Effector memory CD4-positive, alpha-beta T cell (primary cell): ENCODE measurements around the gene SCRN1.

Experiments used
- DNase-seq, 3 donors: peaks; one replicate each; pipeline ENCODE4 v3.0.0-alpha.2; 2020
- H3K27ac ChIP-seq: 2 replicates; pipeline ENCODE4 v1.7.0; 2013; ENCODE audit warnings: mild to moderate bottlenecking, low read length, moderate library complexity; ENCODE audit not compliant: insufficient read depth, poor library complexity, severe bottlenecking
- H3K27me3 ChIP-seq: replicated peaks from 2 replicates; pipeline ENCODE4 v1.7.0; 2013; ENCODE audit warnings: mild to moderate bottlenecking, low read length; ENCODE audit not compliant: insufficient read depth, control insufficient read depth, poor library complexity, severe bottlenecking
- H3K36me3 ChIP-seq: 2 replicates; pipeline ENCODE4 v1.7.0; 2013; ENCODE audit warnings: mild to moderate bottlenecking, low read length, moderate library complexity; ENCODE audit not compliant: control insufficient read depth, insufficient read depth
- H3K4me1 ChIP-seq: 2 replicates; pipeline ENCODE4 v1.7.0; 2013; ENCODE audit warnings: low read length, mild to moderate bottlenecking; ENCODE audit not compliant: control insufficient read depth, insufficient read depth, poor library complexity, severe bottlenecking
- H3K4me3 ChIP-seq: 2 replicates; pipeline ENCODE4 v1.7.0; 2013; ENCODE audit warnings: low read length, low read depth, mild to moderate bottlenecking; ENCODE audit not compliant: insufficient read depth, poor library complexity, severe bottlenecking
- H3K9me3 ChIP-seq: 2 replicates; pipeline ENCODE4 v1.7.0; 2013; ENCODE audit warnings: mild to moderate bottlenecking, low read length, moderate library complexity; ENCODE audit not compliant: control insufficient read depth
- total RNA-seq, 3 donors: gene quantifications; one replicate each; lab custom pipeline; 2026; lab: John Stamatoyannopoulos, UW

Gene SCRN1
- total RNA-seq = 4.4 to 12.0 (median 6.4) reads per million in 3 donors

GRCh38 chr7:29989257-29989995, at the start of gene SCRN1:
TSS of gene SCRN1 (minus strand) at chr7:29989801. CDS start at chr7:29969067, 20,734 bp downstream.
- no peaks in the 10 kb centered on the region for H3K36me3 ChIP-seq
- H3K4me3 ChIP-seq = peak within 1 kb of the TSS; percentile 74
- peaks cover 2% of the 10 kb centered on the region for H3K4me1 ChIP-seq
- peaks cover 24% of the 10 kb centered on the region for H3K27me3 ChIP-seq
- H3K9me3 ChIP-seq = no peaks in the 10 kb centered on the region
- no peak within 1 kb of the TSS for H3K27ac ChIP-seq
- DNase-seq = no peak

- Histone ChIP-seq H3K36me3 (no peaks in the 10 kb centered on the region), H3K27me3 (no peaks in the 10 kb centered on the region), H3K4me3 (no peak overlapping the region), H3K9me3 (no peaks in the 10 kb centered on the region), H3K4me1 (no peaks in the 10 kb centered on the region), H3K27ac (no peak overlapping the region)
- DNase-seq = no peak
Observed at GRCh38 chr7:30038196-30038980, 48.8 kb upstream of the SCRN1 start.

- no peaks in the 10 kb centered on the region for H3K4me1 ChIP-seq
- H3K4me3 ChIP-seq = no peak overlapping the region
- H3K27ac ChIP-seq = no peak overlapping the region
- H3K9me3 ChIP-seq = no peaks in the 10 kb centered on the region
- no peak for DNase-seq
- no peaks in the 10 kb centered on the region for H3K27me3 ChIP-seq
- no peaks in the 10 kb centered on the region for H3K36me3 ChIP-seq
Observed at GRCh38 chr7:30036220-30036619, 46.6 kb upstream of the SCRN1 start.

GRCh38 chr7:30034501-30034900, 44.9 kb upstream of the SCRN1 start:
- H3K4me3 ChIP-seq = no peak overlapping the region
- peaks cover 4% of the 10 kb centered on the region for H3K4me1 ChIP-seq
- H3K27me3 ChIP-seq = no peaks in the 10 kb centered on the region
- no peaks in the 10 kb centered on the region for H3K9me3 ChIP-seq
- DNase-seq = no peak
- no peak overlapping the region for H3K27ac ChIP-seq
- H3K36me3 ChIP-seq = no peaks in the 10 kb centered on the region

GRCh38 chr7:30032310-30033125, 42.9 kb upstream of the SCRN1 start:
- H3K27ac ChIP-seq = no peak overlapping the region
- no peaks in the 10 kb centered on the region for H3K27me3 ChIP-seq
- no peaks in the 10 kb centered on the region for H3K9me3 ChIP-seq
- no peak for DNase-seq
- H3K36me3 ChIP-seq = no peaks in the 10 kb centered on the region
- peaks cover 4% of the 10 kb centered on the region for H3K4me1 ChIP-seq
- H3K4me3 ChIP-seq = no peak overlapping the region

- no peaks in the 10 kb centered on the region for H3K27me3 ChIP-seq
- H3K9me3 ChIP-seq = no peaks in the 10 kb centered on the region
- H3K27ac ChIP-seq = no peak overlapping the region
- peaks cover 16% of the 10 kb centered on the region for H3K4me1 ChIP-seq
- H3K36me3 ChIP-seq = no peaks in the 10 kb centered on the region
- peak overlapping the region; percentile 74 for H3K4me3 ChIP-seq
- no peak for DNase-seq
Observed at GRCh38 chr7:30029696-30030095, 40.1 kb upstream of the SCRN1 start.

GRCh38 chr7:30028749-30029635, 39.4 kb upstream of the SCRN1 start:
- Histone ChIP-seq H3K4me3 (peak overlapping the region; percentile 74), H3K36me3 (no peaks in the 10 kb centered on the region), H3K27ac (peak overlapping the region; percentile 71), H3K9me3 (no peaks in the 10 kb centered on the region), H3K27me3 (no peaks in the 10 kb centered on the region), H3K4me1 (peaks cover 16% of the 10 kb centered on the region)
- peak in 2 of 3 donors; percentile 1 to 6 for DNase-seq

- peak; percentile 72 to 84 (median 78) for DNase-seq
- peak within 1 kb of the TSS; percentile 71 for H3K27ac ChIP-seq
- H3K27me3 ChIP-seq = no peaks in the 10 kb centered on the region
- no peaks in the 10 kb centered on the region for H3K36me3 ChIP-seq
- peaks cover 16% of the 10 kb centered on the region for H3K4me1 ChIP-seq
- H3K4me3 ChIP-seq = peak within 1 kb of the TSS; percentile 74
- H3K9me3 ChIP-seq = no peaks in the 10 kb centered on the region
Observed at GRCh38 chr7:30028216-30028748, 38.7 kb upstream of the SCRN1 start, which contains the start of gene PLEKHA8. TSS of gene PLEKHA8 (plus strand) at chr7:30028412. CDS start at chr7:30028763, 351 bp downstream.

GRCh38 chr7:30027740-30028215, 38.2 kb upstream of the SCRN1 start:
- Histone ChIP-seq H3K36me3 (no peaks in the 10 kb centered on the region), H3K27me3 (no peaks in the 10 kb centered on the region), H3K9me3 (no peaks in the 10 kb centered on the region), H3K27ac (peak overlapping the region; percentile 71), H3K4me3 (peak overlapping the region; percentile 74), H3K4me1 (peaks cover 16% of the 10 kb centered on the region)
- DNase-seq = no peak
